OCI-LY3 (cell line): Measurements from ENCODE around the gene CD83.
"Not testable (repeated sequence)": the region's sequence is repeated elsewhere in the genome, so short reads cannot be mapped to it uniquely, and the experiment has no call there.

ENCODE experiments used
- EZH2phosphoT487 ChIP-seq: fragments of 200-600 bp; shearing (Covaris generic); IDR thresholded peaks from 2 replicates; pipeline ENCODE4 v1.6.1; 2018; ENCODE audit warnings: antibody characterized with exemption, mixed run types, low read depth
- TF ChIP-seq, protein P1 (sequence below): fragments of 200-600, 300-600 bp; sonication (generic); IDR thresholded peaks from 2 replicates; pipeline ENCODE4 v1.5.1; 2014; ENCODE audit warnings: antibody characterized with exemption, low read length, low read depth

DNA sequence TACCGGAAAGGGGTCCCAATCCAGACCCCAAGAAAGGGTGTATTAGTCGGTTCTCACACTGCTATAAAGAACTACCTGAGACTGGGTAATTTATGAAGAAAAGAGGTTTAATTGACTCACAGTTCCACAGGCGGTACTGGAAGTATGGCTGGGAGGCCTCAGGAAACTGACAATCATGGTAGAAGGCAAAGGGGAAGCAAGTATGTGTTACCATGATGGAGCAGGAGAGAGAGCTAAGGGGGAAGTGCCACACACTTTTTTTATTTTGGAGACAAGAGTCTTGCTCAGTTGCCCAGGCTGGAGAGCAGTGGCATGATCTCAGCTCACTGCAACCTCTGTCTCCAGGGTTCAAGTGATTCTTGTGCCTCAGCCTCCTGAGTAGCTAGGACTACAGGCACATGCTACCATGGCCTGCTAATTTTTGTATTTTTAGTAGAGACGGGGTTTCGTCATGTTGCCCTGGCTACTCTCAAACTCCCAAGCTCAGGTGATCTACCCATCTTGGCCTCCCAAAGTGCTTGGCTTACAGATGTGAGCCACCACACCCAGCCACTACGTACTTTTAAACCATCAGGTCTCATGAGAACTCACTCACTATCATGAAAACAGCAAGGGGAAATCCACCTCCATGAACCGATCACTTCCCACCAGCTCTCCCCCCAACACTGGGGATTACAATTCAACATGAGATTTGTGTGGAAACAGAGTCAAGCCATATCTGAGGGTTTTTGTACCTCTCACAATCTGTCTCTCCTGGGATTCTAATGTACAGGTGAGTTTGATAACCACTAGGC, 43.8 kb upstream of the CD83 start:
- TF ChIP-seq, protein P1, sequence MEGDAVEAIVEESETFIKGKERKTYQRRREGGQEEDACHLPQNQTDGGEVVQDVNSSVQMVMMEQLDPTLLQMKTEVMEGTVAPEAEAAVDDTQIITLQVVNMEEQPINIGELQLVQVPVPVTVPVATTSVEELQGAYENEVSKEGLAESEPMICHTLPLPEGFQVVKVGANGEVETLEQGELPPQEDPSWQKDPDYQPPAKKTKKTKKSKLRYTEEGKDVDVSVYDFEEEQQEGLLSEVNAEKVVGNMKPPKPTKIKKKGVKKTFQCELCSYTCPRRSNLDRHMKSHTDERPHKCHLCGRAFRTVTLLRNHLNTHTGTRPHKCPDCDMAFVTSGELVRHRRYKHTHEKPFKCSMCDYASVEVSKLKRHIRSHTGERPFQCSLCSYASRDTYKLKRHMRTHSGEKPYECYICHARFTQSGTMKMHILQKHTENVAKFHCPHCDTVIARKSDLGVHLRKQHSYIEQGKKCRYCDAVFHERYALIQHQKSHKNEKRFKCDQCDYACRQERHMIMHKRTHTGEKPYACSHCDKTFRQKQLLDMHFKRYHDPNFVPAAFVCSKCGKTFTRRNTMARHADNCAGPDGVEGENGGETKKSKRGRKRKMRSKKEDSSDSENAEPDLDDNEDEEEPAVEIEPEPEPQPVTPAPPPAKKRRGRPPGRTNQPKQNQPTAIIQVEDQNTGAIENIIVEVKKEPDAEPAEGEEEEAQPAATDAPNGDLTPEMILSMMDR = not testable (repeated sequence)
- not testable (repeated sequence) for TF ChIP-seq EZH2phosphoT487
